ENCODE measurements around the gene PRLHR. TPM values are rescaled to one million over a fixed set of nuclear protein-coding genes. Genes with fewer than 3 reads are reported as not detected.

PRLHR gene
- total and polyA plus RNA-seq, 10 of the 15 experiments (the other 5 are each of a cell fraction or from before 2014, with no cell fraction given), result not detected

- TF ChIP-seq ZNF592 (IDR thresholded peaks at IDR 0.05) (no peak), YY1 (IDR thresholded peaks at IDR 0.05; ENCODE audit: low read depth, low read length) (no peak)
These were observed 30.1 kb upstream of the PRLHR start (continued) for GRCh38 chr10:118625504-118625903.

- Histone ChIP-seq H3K4me2 (ENCODE audit: control insufficient read depth, insufficient read depth) (no peak overlapping the region), H3K79me2 (ENCODE audit: control insufficient read depth, insufficient read depth, low read length) (no peaks in the 10 kb centered on the region), H3K36me3 (ENCODE audit: control insufficient read depth in 2 of 2, insufficient read depth in 2 of 2, low read length in 1 of 2) (no peaks in the 10 kb centered on the region), H3K4me1 (ENCODE audit: control insufficient read depth, insufficient read depth, low read length) (no peaks in the 10 kb centered on the region), H2AFZ (ENCODE audit: control insufficient read depth, low read depth, low read length) (no peak overlapping the region), H3K27me3 (replicated peaks in 1 of 2; ENCODE audit: control insufficient read depth in 2 of 2, insufficient read depth in 2 of 2, low read length in 1 of 2) (no peaks in the 10 kb centered on the region; a peak in 2 of 4 replicates), H3K9ac (ENCODE audit: control insufficient read depth, insufficient read depth, low read length) (no peak overlapping the region), H3K27ac (ENCODE audit: control insufficient read depth, insufficient read depth) (no peak overlapping the region), H4K20me1 (ENCODE audit: control insufficient read depth, insufficient read depth) (no peaks in the 10 kb centered on the region), H3K9me3 (replicated peaks; ENCODE audit: control insufficient read depth, insufficient read depth, low read length) (no peaks in the 10 kb centered on the region), H3K4me3 (no peak overlapping the region)
- ATAC-seq (no peak), DNase-seq (ENCODE audit: low read depth, low spot score) (no peak), FAIRE-seq (no peak)
- ChIA-PET SMC1A (ENCODE audit: uncharacterized antibody, unreplicated experiment) (no interaction called here), CTCF (interaction anchor here (1.3 kb wide), 1 partner anchor 96 kb away, joined by 3 read pairs; no protein-coding TSS in a partner anchor), POLR2A (no interaction called here), RAD21 (ENCODE audit: unreplicated experiment) (interaction anchor here (0.9 kb wide), 1 partner anchor 96 kb away, joined by 3 read pairs; no protein-coding TSS in a partner anchor)
- intact Hi-C loops (cut with micrococcal nuclease; ENCODE audit: unreplicated experiment) (no loop called here), in situ Hi-C loops (cut with MboI) (no loop called here)
- WGBS (ENCODE audit: insufficient coverage, insufficient replicate concordance, low lambda C conversion rate, missing lambda C conversion rate), result 9% methylated on average over 5 of the region's 5 CpGs
- BruUV-seq (replicated peaks), result no TSS peak
- TF ChIP-seq STAT1 (conservative IDR thresholded peaks at IDR 0.05), result no peak
- TF ChIP-seq LARP7 (IDR thresholded peaks at IDR 0.05), result no peak
- TF ChIP-seq ZBTB33 (IDR thresholded peaks at IDR 0.05), result no peak
- TF ChIP-seq YY1 (IDR thresholded peaks at IDR 0.05; ENCODE audit: low read depth, low read length), result no peak
- TF ChIP-seq SMAD5 (IDR thresholded peaks at IDR 0.05; ENCODE audit: low read depth), result no peak
- TF ChIP-seq MYC (IDR thresholded peaks at IDR 0.05; ENCODE audit: insufficient read depth, insufficient read length, insufficient replicate concordance, low read length, severe bottlenecking), result no peak
- no peak for TF ChIP-seq HDAC2 (IDR thresholded peaks at IDR 0.05)
- TF ChIP-seq ESRRA (IDR thresholded peaks at IDR 0.05; ENCODE audit: low read length), result no peak
- no peak for TF ChIP-seq ATF2 (IDR thresholded peaks at IDR 0.05; ENCODE audit: low read length)
- no peak for TF ChIP-seq CHD4 (IDR thresholded peaks at IDR 0.05)
- TF ChIP-seq CBX5 (IDR thresholded peaks at IDR 0.05; ENCODE audit: low read depth), result no peak
- no peak for TF ChIP-seq CHD2 (IDR thresholded peaks at IDR 0.05; ENCODE audit: borderline replicate concordance, low read depth, low read length)
- no peak for TF ChIP-seq ZNF24 (IDR thresholded peaks at IDR 0.05)
- no peak for TF ChIP-seq CHD1 (IDR thresholded peaks at IDR 0.05; ENCODE audit: low read depth, low read length)
- no peak for TF ChIP-seq SPI1 (IDR thresholded peaks at IDR 0.05; ENCODE audit: borderline replicate concordance, insufficient read depth, low read depth, low read length)
These were observed 29.3 kb upstream of the PRLHR start for GRCh38 chr10:118624747-118625146.
